HG03066 (cell line): Measurements from ENCODE around the gene C9.

ENCODE experiments used
- ATAC-seq: cut with Tn5 transposase; IDR thresholded peaks from one replicate; pipeline ENCODE4 v1.9.1; 2021; ENCODE audit warnings: low read depth; ENCODE audit not compliant: unreplicated experiment

C9 gene

GRCh38 chr5:39376293-39376714 is 12.0 kb upstream of the C9 start:
- ATAC-seq, result no peak

- ATAC-seq, result no peak
Measured at GRCh38 chr5:39373791-39374190, 9.5 kb upstream of the C9 start.

- no peak for ATAC-seq
Measured at GRCh38 chr5:39371367-39371635, 7.0 kb upstream of the C9 start.

- no peak for ATAC-seq
Measured at GRCh38 chr5:39370555-39371366, 6.5 kb upstream of the C9 start.

GRCh38 chr5:39369123-39369815 is 5.0 kb upstream of the C9 start:
- ATAC-seq, result no peak

- no peak for ATAC-seq
Measured at GRCh38 chr5:39368116-39368515, 3.8 kb upstream of the C9 start.

- ATAC-seq, result no peak
Measured at GRCh38 chr5:39367711-39368110, 3.4 kb upstream of the C9 start.

GRCh38 chr5:39363217-39363616 is 1.1 kb downstream of the C9 start:
- ATAC-seq, result no peak

GRCh38 chr5:39362646-39363045 is 1.6 kb downstream of the C9 start:
- no peak for ATAC-seq

GRCh38 chr5:39361306-39361705 is 3.0 kb downstream of the C9 start:
- no peak for ATAC-seq

GRCh38 chr5:39360471-39361111 is 3.7 kb downstream of the C9 start:
- no peak for ATAC-seq

GRCh38 chr5:39356263-39356662 is 8.0 kb downstream of the C9 start:
- no peak for ATAC-seq

GRCh38 chr5:39355324-39355723 is 9.0 kb downstream of the C9 start:
- no peak for ATAC-seq

GRCh38 chr5:39353717-39354399 is 10.4 kb downstream of the C9 start:
- ATAC-seq, result no peak

- no peak for ATAC-seq
Measured at GRCh38 chr5:39352951-39353350, 11.3 kb downstream of the C9 start.

GRCh38 chr5:39352170-39352569 is 12.1 kb downstream of the C9 start:
- ATAC-seq, result no peak

- ATAC-seq, result no peak
Measured at GRCh38 chr5:39349484-39349883, 14.8 kb downstream of the C9 start.

GRCh38 chr5:39342460-39342859 is 21.8 kb downstream of the C9 start:
- ATAC-seq, result no peak

- no peak for ATAC-seq
Measured at GRCh38 chr5:39341896-39342295, 22.4 kb downstream of the C9 start.

GRCh38 chr5:39340506-39340905 is 23.8 kb downstream of the C9 start:
- ATAC-seq, result no peak

- ATAC-seq, result no peak
Measured at GRCh38 chr5:39337252-39337915, 26.9 kb downstream of the C9 start.
